SJCRH30 (cell line): ENCODE results near the gene RABL6. TPM values are rescaled to one million over a fixed set of nuclear protein-coding genes. Genes with fewer than 3 reads are reported as not detected.
A peak's percentile ranks its signal among the peaks of the same experiment; 100 is the strongest.
"Not testable (repeated sequence)": the region's sequence is repeated elsewhere in the genome, so short reads cannot be mapped to it uniquely, and the experiment has no call there.

Experiments
- DNase-seq, 2 experiments: peaks; one replicate each; pipeline ENCODE4 v3.0.0-alpha.2; 2015 to 2020
- H3K27ac ChIP-seq: fragments of 250-450 bp; sonication (Bioruptor Pico); 2 replicates; pipeline ENCODE4 v1.5.1; 2020; ENCODE audit warnings: mild to moderate bottlenecking, moderate library complexity
- H3K27me3 ChIP-seq: fragments of 250-450 bp; sonication (Bioruptor Pico); 2 replicates; pipeline ENCODE4 v1.5.1; 2020; ENCODE audit warnings: mild to moderate bottlenecking, moderate library complexity
- H3K36me3 ChIP-seq: fragments of 250-450 bp; sonication (Bioruptor Pico); 2 replicates; pipeline ENCODE4 v1.5.1; 2020; ENCODE audit warnings: mild to moderate bottlenecking, moderate library complexity
- H3K4me1 ChIP-seq: fragments of 250-450 bp; sonication (Bioruptor Pico); 2 replicates; pipeline ENCODE4 v1.5.1; 2020; ENCODE audit warnings: mild to moderate bottlenecking, moderate library complexity
- H3K4me3 ChIP-seq: fragments of 250-450 bp; sonication (Bioruptor Pico); 2 replicates; pipeline ENCODE4 v1.5.1; 2020; ENCODE audit warnings: mild to moderate bottlenecking, moderate library complexity
- H3K9me3 ChIP-seq: fragments of 250-450 bp; sonication (Bioruptor Pico); replicated peaks from 2 replicates; pipeline ENCODE4 v1.5.1; 2020; ENCODE audit warnings: mild to moderate bottlenecking, moderate library complexity
- total RNA-seq: library from RNA; depleted of rRNA; stranded (reverse); fragments of >200 nt; shearing (Covaris generic); gene quantifications from 2 replicates; pipeline ENCODE4 v1.2.3, GENCODE V29; 2014

The RABL6 gene
- total RNA-seq, 1 experiment from 2014 or later = 102 TPM

DNA sequence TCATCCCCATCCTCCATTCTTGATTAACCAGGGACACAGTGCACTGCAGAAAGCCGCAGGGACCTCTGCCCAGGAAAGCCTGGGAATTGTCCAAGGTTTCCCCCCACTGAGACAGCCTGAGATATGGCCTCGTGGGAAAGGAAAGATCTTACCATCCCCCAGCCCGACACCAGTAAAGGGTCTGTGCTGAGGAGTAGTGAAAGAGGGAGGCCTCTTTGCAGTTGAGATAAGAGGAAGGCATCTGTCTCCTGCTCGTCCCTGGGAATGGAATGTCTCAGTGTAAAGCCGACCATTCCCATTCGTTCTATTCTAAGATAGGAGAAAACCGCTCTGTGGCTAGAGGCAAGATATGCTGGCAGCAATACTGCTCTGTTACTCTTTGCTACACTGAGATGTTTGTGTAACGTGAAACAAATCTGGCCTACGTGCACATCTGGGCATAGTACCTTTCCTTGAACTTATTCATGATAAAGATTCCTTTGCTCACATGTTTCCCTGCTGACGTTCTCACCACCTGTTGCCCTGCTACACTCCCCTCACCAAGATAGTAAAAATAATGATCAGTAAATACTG lies 10.9 kb upstream of the RABL6 start:
- not testable (repeated sequence) for H3K36me3 ChIP-seq, H3K4me3 ChIP-seq, H3K27ac ChIP-seq, H3K9me3 ChIP-seq
- peak in 1 of 2 experiments; percentile 35 for DNase-seq
- peaks cover 34% of the 10 kb centered on the region for H3K4me1 ChIP-seq
- peaks cover 16% of the 10 kb centered on the region for H3K27me3 ChIP-seq

GRCh38 chr9:136798708-136799078 lies 9.1 kb upstream of the RABL6 start:
- no peaks in the 10 kb centered on the region for H3K36me3 ChIP-seq
- no peaks in the 10 kb centered on the region for H3K9me3 ChIP-seq
- H3K27ac ChIP-seq = no peak overlapping the region
- H3K27me3 ChIP-seq = peaks cover 21% of the 10 kb centered on the region
- no peak for DNase-seq
- H3K4me3 ChIP-seq = no peak overlapping the region
- H3K4me1 ChIP-seq = peaks cover 34% of the 10 kb centered on the region

- peaks cover 34% of the 10 kb centered on the region for H3K4me1 ChIP-seq
- no peaks in the 10 kb centered on the region for H3K36me3 ChIP-seq
- H3K27me3 ChIP-seq = peaks cover 21% of the 10 kb centered on the region
- no peak overlapping the region for H3K4me3 ChIP-seq
- no peak for DNase-seq
- H3K27ac ChIP-seq = no peak overlapping the region
- H3K9me3 ChIP-seq = no peaks in the 10 kb centered on the region
Observed at GRCh38 chr9:136799079-136799853, 8.5 kb upstream of the RABL6 start.

DNA sequence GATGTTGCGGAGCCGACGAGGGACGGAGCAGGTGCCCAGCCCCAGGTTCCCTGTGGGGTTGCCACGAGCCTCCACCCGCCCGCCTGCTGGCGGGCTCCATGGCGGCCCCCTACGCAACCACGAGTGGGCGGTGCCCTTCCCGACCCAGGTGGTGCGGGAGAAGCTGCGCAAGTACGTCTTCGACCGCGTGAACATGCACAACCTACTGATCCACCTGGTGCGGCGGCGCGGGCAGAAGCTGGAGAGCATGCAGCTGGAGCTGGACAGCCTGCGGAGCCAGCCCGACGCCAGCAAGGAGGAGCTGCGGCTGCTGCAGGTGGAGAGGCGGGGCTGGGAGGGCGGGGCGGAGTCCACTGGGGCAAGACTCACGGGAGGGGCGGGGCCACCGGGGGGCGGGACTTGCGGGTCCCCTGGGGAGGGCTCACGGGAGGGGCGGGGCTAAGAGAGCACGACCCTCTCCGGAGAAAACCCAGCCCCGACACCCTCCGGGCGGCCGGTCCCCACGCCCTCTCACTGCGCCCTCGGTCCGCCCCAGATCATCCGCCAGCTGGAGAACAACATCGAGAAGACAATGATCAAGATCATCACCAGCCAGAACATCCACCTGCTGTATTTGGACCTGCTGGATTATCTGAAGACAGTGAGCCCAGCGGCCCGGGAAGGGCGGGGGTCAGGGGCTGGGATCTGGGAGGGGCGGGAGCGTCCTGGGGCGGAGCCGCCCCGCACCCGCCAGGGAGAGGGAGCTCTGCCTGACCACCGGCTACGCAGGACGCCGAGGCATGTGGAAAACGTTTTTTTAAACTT lies 7.7 kb upstream of the RABL6 start:
- peaks cover 21% of the 10 kb centered on the region for H3K27me3 ChIP-seq
- DNase-seq = peak; percentile 82 to 88
- peak overlapping the region; percentile 43 for H3K4me3 ChIP-seq
- H3K27ac ChIP-seq = no peak overlapping the region
- no peaks in the 10 kb centered on the region for H3K9me3 ChIP-seq
- no peaks in the 10 kb centered on the region for H3K36me3 ChIP-seq
- peaks cover 34% of the 10 kb centered on the region for H3K4me1 ChIP-seq

GRCh38 chr9:136802321-136802720 lies 5.4 kb upstream of the RABL6 start:
- H3K9me3 ChIP-seq = no peaks in the 10 kb centered on the region
- peaks cover 21% of the 10 kb centered on the region for H3K27me3 ChIP-seq
- H3K4me3 ChIP-seq = no peak overlapping the region
- H3K4me1 ChIP-seq = peaks cover 15% of the 10 kb centered on the region
- H3K27ac ChIP-seq = no peak overlapping the region
- H3K36me3 ChIP-seq = no peaks in the 10 kb centered on the region
- DNase-seq = no peak

DNA sequence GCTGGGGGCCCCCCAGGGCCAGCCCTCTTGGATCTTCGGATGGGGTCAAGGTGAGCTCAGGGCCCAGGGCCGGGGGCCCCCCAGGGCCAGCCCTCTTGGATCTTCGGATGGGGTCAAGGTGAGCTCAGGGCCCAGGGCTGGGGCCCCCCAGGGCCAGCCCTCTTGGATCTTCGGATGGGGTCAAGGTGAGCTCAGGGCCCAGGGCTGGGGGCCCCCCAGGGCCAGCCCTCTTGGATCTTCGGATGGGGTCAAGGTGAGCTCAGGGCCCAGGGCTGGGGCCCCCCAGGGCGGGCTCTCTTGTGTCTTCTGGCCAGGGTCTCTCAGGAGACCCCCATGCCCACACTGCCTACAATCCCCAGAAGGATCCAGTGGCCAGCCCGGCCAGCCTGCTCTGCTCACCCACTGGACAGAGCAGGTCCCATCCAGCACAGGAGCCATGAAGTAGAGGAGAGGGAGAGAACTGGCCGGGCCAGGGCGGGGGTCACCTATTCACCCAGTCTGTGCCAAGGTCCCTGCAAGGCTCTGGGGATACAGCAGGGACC lies 4.7 kb upstream of the RABL6 start:
- not testable (repeated sequence) for DNase-seq, H3K4me3 ChIP-seq, H3K9me3 ChIP-seq, H3K36me3 ChIP-seq, H3K27ac ChIP-seq
- H3K27me3 ChIP-seq = peaks cover 21% of the 10 kb centered on the region
- peaks cover 10% of the 10 kb centered on the region for H3K4me1 ChIP-seq

DNA sequence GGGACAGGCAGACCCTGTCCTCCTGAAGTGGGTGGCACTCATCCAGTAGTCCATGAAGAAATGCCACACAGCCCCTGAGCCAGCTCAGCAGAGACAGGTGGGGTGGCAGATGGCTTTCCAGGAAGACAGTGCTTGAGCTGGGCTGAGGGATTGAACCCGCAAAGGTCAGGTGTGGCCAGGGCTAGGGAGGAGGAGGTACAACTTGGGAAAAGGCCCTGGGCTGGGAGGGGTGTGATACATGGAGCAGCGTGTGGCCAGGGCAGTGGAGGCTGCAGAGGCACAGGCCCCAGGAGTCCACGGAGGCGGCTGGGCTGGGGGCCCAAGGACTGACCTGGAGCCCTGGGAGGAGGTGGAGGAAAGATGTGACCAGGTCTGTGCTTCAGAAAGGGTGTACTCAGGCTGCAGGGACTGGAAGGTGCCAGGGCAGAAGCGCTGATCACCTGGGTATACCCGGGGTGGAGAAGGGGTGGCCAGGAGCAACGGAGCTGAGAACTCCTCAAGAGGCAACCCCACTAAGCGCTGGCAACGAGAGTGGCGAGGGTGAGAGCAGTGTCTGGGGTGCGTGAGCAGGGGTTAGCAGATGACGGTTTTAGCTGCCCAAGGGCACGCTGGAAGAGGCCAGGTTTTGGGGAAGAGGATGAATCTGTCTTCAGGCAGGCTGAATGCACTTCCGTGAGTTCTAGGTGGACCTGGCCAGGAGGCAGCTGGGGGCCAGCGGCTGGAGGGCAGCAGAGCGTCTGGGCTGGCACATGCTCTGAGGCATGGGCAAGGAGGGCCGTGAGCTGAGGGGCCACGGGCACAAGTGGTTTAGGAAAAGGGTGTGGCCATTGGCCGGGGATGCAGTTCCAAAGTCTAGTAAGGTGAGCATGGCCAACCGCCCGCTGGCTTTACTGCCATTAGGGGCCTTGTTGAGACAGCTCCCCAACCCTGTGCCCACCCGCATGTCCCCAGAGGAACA lies 3.9 kb upstream of the RABL6 start:
- H3K36me3 ChIP-seq = no peaks in the 10 kb centered on the region
- no peak for DNase-seq
- H3K27ac ChIP-seq = no peak overlapping the region
- H3K27me3 ChIP-seq = peaks cover 18% of the 10 kb centered on the region
- no peaks in the 10 kb centered on the region for H3K9me3 ChIP-seq
- H3K4me1 ChIP-seq = peaks cover 10% of the 10 kb centered on the region
- no peak overlapping the region for H3K4me3 ChIP-seq

- H3K4me3 ChIP-seq = no peak overlapping the region
- DNase-seq = no peak
- peaks cover 3% of the 10 kb centered on the region for H3K36me3 ChIP-seq
- H3K9me3 ChIP-seq = no peaks in the 10 kb centered on the region
- H3K27me3 ChIP-seq = peaks cover 10% of the 10 kb centered on the region; the same call in 1 of the 2 replicates
- peaks cover 15% of the 10 kb centered on the region for H3K4me1 ChIP-seq
- no peak overlapping the region for H3K27ac ChIP-seq
Observed at GRCh38 chr9:136804509-136805206, 3.1 kb upstream of the RABL6 start.

DNA sequence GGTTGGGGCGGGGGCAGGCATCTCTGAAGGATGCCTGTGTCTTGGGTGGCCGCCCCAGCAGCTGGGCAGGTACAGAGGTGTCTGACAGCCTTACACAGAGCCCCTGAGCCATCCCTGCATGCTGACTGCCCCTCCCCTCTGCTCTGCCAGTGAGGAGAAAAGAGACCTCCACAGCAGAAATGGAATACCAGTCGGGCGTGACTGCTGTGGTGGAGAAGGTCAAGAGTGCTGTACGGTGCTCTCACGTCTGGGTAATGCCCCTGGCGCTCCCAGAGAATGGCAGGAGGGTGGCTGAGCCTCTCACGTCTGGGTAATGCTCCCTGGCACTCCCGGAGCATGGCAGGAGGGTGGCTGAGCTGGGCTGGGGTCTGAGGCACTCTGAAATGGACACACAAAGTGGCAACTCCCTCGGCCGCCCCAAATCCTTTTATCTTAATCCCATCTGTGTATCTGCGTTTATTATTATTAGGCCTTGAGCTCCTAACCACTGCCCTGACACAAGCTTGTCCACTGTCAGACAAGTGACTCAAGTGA lies 2.5 kb upstream of the RABL6 start:
- H3K27ac ChIP-seq = no peak overlapping the region
- H3K4me3 ChIP-seq = no peak overlapping the region
- DNase-seq = no peak
- no peaks in the 10 kb centered on the region for H3K9me3 ChIP-seq
- H3K27me3 ChIP-seq = peaks cover 8% of the 10 kb centered on the region; the same call in 1 of the 2 replicates
- peaks cover 11% of the 10 kb centered on the region for H3K4me1 ChIP-seq
- H3K36me3 ChIP-seq = peaks cover 8% of the 10 kb centered on the region

GRCh38 chr9:136806067-136806466 lies 1.7 kb upstream of the RABL6 start:
- Histone ChIP-seq H3K36me3 (peaks cover 14% of the 10 kb centered on the region), H3K4me1 (peaks cover 6% of the 10 kb centered on the region)
- DNase-seq = no peak

DNA sequence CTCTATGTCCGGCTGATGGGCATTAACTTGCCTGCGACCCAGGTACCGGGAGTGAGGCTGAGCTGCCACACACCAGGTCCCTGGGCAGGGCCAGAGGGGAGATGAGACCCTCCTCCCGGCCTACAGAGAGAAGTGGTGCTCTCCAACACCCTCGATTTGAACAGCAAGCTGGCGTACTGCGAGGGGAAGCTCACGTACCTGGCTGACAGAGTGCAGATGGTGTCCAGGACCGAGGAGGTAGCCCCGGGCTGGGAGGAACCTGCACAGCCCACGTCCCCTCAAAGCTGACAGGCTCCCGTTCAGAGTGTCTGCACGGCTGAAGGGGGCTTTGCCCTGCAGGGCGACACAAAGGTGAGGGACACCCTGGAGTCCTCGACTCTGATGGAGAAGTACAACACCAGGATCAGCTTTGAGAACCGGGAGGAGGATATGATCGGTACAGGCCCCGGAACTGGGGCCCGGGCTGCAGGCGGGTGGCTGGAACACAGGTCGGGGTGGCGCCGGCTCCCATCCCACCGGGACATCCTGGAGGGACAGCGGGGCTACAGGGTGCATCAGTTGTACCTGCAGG lies 1.0 kb upstream of the RABL6 start:
- H3K9me3 ChIP-seq = no peaks in the 10 kb centered on the region
- DNase-seq = no peak
- peaks cover 6% of the 10 kb centered on the region for H3K4me1 ChIP-seq
- H3K4me3 ChIP-seq = peak overlapping the region; percentile 97
- H3K27me3 ChIP-seq = 0 out of 2 replicates have a peak, but pooled peaks cover 5% of the 10 kb centered on the region
- no peak overlapping the region for H3K27ac ChIP-seq
- H3K36me3 ChIP-seq = peaks cover 18% of the 10 kb centered on the region

More at GRCh38 chr9:136806067-136806466, 1.7 kb upstream of the RABL6 start:
- Histone ChIP-seq H3K27ac (no peak overlapping the region), H3K4me3 (no peak overlapping the region), H3K9me3 (no peaks in the 10 kb centered on the region), H3K27me3 (0 out of 2 replicates have a peak, but pooled peaks cover 5% of the 10 kb centered on the region)

GRCh38 chr9:136808075-136808805 lies 492 bp downstream of the RABL6 start:
- peak in 1 of 2 experiments; percentile 37 for DNase-seq
- H3K4me3 ChIP-seq = peak overlapping the region; percentile 97

More at GRCh38 chr9:136808075-136808805, 492 bp downstream of the RABL6 start:
- H3K4me1 ChIP-seq = peaks cover 6% of the 10 kb centered on the region
- no peaks in the 10 kb centered on the region for H3K27me3 ChIP-seq
- H3K36me3 ChIP-seq = peaks cover 32% of the 10 kb centered on the region
- H3K27ac ChIP-seq = peak overlapping the region; percentile 48; the same call in 1 of the 2 replicates
- H3K9me3 ChIP-seq = no peaks in the 10 kb centered on the region
